ENCODE data around the gene UGCG. TPM values are rescaled to one million over a fixed set of nuclear protein-coding genes. Genes with fewer than 3 reads are reported as not detected.

Gene UGCG
- total RNA-seq, 1 experiment from 2014 or later: 32.6 TPM

GRCh38 chr9:111962021-111962420 is 65.4 kb downstream of the UGCG start:
- Histone ChIP-seq H3K4me1 (ENCODE audit: control insufficient read depth in 1 of 2, insufficient read depth in 2 of 2, low read length in 2 of 2) (peaks cover 22 to 79% of the 10 kb centered on the region in 2 experiments), H3K27ac (ENCODE audit: low read depth, low read length) (no peak overlapping the region), H3K9me3 (ENCODE audit: control insufficient read depth in 1 of 2, insufficient read depth in 1 of 2, low read depth in 1 of 2, low read length in 2 of 2) (no peaks in the 10 kb centered on the region), H3K9ac (ENCODE audit: low read length) (no peak overlapping the region), H2AFZ (ENCODE audit: low read depth, low read length, poor library complexity, severe bottlenecking) (peak overlapping the region; percentile 8), H3K27me3 (ENCODE audit: insufficient read depth, low read length) (no peaks in the 10 kb centered on the region), H3K9me2 (ENCODE audit: insufficient read depth) (no peaks in the 10 kb centered on the region), H3K4me3 (replicated peaks in 1 of 2; ENCODE audit: low read depth in 1 of 2, low read length in 2 of 2) (no peak overlapping the region), H3K36me3 (ENCODE audit: control insufficient read depth in 1 of 2, insufficient read depth in 2 of 2, low read length in 2 of 2) (no peaks in the 10 kb centered on the region), H4K20me1 (ENCODE audit: insufficient read depth) (no peaks in the 10 kb centered on the region), H3K4me2 (ENCODE audit: low read length) (peak overlapping the region; percentile 42), H3K79me2 (ENCODE audit: insufficient read depth, low read length) (no peaks in the 10 kb centered on the region)
- BruUV-seq (replicated peaks): no TSS peak
- TF ChIP-seq EZH2 (IDR thresholded peaks at IDR 0.05) (no peak), EGR1 (IDR thresholded peaks at IDR 0.05; ENCODE audit: low read depth) (no peak), CBX3 (IDR thresholded peaks at IDR 0.05; ENCODE audit: low read depth) (no peak), MAX (IDR thresholded peaks at IDR 0.05) (no peak), POLR2A (IDR thresholded peaks at IDR 0.05; ENCODE audit: borderline replicate concordance, extremely low read depth, insufficient read depth, insufficient read length) (no peak), SIN3A (IDR thresholded peaks at IDR 0.05; ENCODE audit: low read depth) (no peak), TCF7L2 (IDR thresholded peaks at IDR 0.05; ENCODE audit: borderline replicate concordance, extremely low read depth, insufficient read depth, insufficient read length) (no peak), SP1 (IDR thresholded peaks at IDR 0.05; ENCODE audit: low read depth) (no peak), ZBTB33 (IDR thresholded peaks at IDR 0.05; ENCODE audit: extremely low read depth, insufficient replicate concordance, low read length) (no peak), FOSL1 (IDR thresholded peaks at IDR 0.05; ENCODE audit: low read depth) (no peak), ZFX (IDR thresholded peaks at IDR 0.05) (no peak), REST (IDR thresholded peaks at IDR 0.05; ENCODE audit: low read depth) (no peak), RAD21 (IDR thresholded peaks at IDR 0.05; ENCODE audit: low read depth) (no peak), ZNF274 (IDR thresholded peaks at IDR 0.05; ENCODE audit: low read depth, low read length) (no peak), ATF3 (IDR thresholded peaks at IDR 0.05) (no peak), SRF (IDR thresholded peaks at IDR 0.05; ENCODE audit: low read depth) (no peak), JUND (IDR thresholded peaks at IDR 0.05) (no peak), YY1 (IDR thresholded peaks at IDR 0.05; ENCODE audit: extremely low read depth, insufficient replicate concordance, low read depth, low read length) (no peak)
- RAD21 ChIA-PET (ENCODE audit: low non-redundant PET in 1 of 2, low total read pairs in 2 of 2, uncharacterized antibody in 2 of 2, unreplicated experiment in 2 of 2): no interaction called here
- POLR2A ChIA-PET: no interaction called here
- DNase-seq (ENCODE audit: low read depth, low spot score) (no peak), ATAC-seq (no peak)
- CTCF ChIA-PET: no interaction called here
- intact Hi-C loops (cut with micrococcal nuclease): no loop called here
